Measurements from ENCODE around the gene ARL2BP. TPM values are rescaled to one million over a fixed set of nuclear protein-coding genes. Genes with fewer than 3 reads are reported as not detected.
A peak's percentile ranks its signal among the peaks of the same experiment; 100 is the strongest.

ARL2BP gene
- total and polyA plus RNA-seq, 12 donors: 33.4 to 57.9 (median 45.9) TPM

DNA sequence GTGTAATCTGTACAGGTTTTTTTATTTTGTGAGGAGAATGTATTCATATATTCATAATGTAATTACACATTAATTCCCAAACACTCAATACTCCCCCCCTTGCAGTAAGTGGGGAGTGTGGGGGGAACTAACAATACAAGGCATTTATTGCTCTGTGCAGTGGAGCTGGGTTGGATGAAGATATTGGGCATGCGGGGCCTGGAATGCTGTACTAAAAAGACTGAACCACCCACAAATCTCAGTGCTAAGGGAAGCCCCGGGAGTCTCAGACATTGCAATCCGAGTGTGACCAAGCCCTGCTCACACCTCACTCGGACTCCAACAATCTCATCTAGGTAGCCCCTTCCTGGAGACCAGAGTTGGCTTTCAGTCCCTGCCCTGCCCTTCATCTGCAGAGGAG is 33.4 kb downstream of the ARL2BP start:
- Histone ChIP-seq H3K27ac (no peak overlapping the region), H3K4me3 (no peak overlapping the region), H3K4me1 (peaks cover 0 to 31% (median 8%) of the 10 kb centered on the region in 9 donors), H3K9me3 (no peaks in the 10 kb centered on the region), H3K36me3 (no peaks in the 10 kb centered on the region), H3K27me3 (peaks cover 0 to 8% (median 1%) of the 10 kb centered on the region in 7 donors)
- 71 to 80% methylated on average over 4 of the region's 4 CpGs for WGBS, 2 donors
- intact Hi-C loops (cut with DNase I): no loop called here
- ATAC-seq (no peak), DNase-seq (no peak)
- TF ChIP-seq, protein P1, sequence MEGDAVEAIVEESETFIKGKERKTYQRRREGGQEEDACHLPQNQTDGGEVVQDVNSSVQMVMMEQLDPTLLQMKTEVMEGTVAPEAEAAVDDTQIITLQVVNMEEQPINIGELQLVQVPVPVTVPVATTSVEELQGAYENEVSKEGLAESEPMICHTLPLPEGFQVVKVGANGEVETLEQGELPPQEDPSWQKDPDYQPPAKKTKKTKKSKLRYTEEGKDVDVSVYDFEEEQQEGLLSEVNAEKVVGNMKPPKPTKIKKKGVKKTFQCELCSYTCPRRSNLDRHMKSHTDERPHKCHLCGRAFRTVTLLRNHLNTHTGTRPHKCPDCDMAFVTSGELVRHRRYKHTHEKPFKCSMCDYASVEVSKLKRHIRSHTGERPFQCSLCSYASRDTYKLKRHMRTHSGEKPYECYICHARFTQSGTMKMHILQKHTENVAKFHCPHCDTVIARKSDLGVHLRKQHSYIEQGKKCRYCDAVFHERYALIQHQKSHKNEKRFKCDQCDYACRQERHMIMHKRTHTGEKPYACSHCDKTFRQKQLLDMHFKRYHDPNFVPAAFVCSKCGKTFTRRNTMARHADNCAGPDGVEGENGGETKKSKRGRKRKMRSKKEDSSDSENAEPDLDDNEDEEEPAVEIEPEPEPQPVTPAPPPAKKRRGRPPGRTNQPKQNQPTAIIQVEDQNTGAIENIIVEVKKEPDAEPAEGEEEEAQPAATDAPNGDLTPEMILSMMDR (IDR thresholded peaks at IDR 0.05): no peak

DNA sequence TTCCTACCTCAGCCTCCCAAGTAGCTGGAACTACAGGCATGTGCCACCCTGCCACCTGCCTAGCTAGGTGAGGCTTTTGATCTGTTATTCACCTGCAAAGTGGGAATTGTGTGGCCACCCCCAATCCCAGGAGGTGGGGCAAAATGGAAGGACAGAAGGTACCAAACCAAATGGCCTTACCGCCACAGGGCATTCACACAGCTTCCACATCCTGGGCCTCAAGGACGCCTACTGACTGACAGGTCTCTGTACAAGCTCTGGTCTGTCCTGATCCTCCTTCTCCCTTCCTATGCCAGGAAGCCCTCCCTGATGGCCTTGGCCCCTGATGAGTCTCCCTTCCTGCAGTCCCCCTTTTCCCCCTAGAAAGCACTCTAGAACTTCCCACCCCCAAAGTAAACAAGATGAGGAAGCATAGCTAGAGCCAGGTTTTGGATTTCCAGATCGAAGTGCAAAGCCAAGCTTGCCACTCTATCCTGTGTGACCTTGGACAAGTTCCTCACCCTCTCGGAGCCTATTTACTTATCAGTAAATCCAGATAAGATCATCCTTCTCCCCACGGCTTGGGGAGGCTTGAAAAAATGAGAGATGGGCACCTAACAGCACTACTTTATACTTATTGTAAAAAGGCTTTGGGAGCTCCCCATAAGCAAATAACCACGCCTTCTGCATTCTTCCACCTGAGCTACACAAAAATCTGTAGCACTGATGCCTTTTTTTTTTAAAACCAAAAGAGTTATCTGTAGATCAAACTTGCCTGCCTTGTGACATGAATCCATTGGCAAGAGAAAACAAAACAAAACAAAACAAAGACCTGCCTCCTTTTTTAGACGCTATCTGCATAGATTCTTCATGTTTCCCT is 35.0 kb downstream of the ARL2BP start:
- 54 to 69% methylated on average over 7 of the region's 7 CpGs for WGBS, 2 donors
- intact Hi-C loops (cut with DNase I): loop anchor here in 2 of 10 donors (5.0 to 10.0 kb wide), 2 partner anchors 33 to 195 kb away; partner anchors contain the start of gene ARL2BP (in 1 of the 2)
- Histone ChIP-seq H3K4me1 (peaks cover 3 to 43% (median 20%) of the 10 kb centered on the region in 9 donors), H3K9me3 (no peaks in the 10 kb centered on the region), H3K27ac (no peak overlapping the region), H3K4me3 (no peak overlapping the region), H3K27me3 (peaks cover 0 to 23% (median 16%) of the 10 kb centered on the region in 7 donors), H3K36me3 (no peaks in the 10 kb centered on the region)
- ATAC-seq (no peak), DNase-seq (no peak)
- TF ChIP-seq, protein P1 (IDR thresholded peaks at IDR 0.05): no peak

DNA sequence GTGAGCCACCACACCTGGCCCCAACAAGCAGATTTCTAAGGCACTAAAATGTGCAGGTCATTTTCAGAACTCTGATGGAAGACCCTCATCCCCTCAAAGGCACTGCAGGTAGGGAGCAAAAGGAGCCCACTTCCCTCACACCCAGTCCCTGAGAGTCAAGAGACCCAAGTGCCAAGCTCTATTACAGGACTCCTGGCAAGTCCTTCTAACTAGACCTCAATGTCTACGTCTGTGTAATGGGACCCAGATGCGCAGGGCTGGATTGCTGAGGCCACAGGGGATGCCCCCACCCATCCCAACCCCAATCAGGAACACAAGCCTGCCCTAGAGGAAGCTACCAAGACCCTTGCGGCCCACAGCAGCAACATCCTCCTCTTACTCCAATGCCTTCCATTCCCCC is 36.7 kb downstream of the ARL2BP start:
- 92 to 93% methylated on average over 3 of the region's 3 CpGs for WGBS, 2 donors
- intact Hi-C loops (cut with DNase I): loop anchor here in 3 of 10 donors (1.0 to 10.0 kb wide), 3 partner anchors 34 to 197 kb away; partner anchors contain the start of gene ARL2BP (in 1 of the 3)
- no peak overlapping the region for H3K4me3 ChIP-seq
- no peak for ATAC-seq
- no peaks in the 10 kb centered on the region for H3K9me3 ChIP-seq
- H3K36me3 ChIP-seq: no peaks in the 10 kb centered on the region
- H3K4me1 ChIP-seq: peaks cover 3 to 28% (median 14%) of the 10 kb centered on the region in 9 donors
- no peak overlapping the region for H3K27ac ChIP-seq
- TF ChIP-seq, protein P1 (IDR thresholded peaks at IDR 0.05): no peak
- no peak for DNase-seq
- peaks cover 0 to 34% (median 17%) of the 10 kb centered on the region in 7 donors for H3K27me3 ChIP-seq

DNA sequence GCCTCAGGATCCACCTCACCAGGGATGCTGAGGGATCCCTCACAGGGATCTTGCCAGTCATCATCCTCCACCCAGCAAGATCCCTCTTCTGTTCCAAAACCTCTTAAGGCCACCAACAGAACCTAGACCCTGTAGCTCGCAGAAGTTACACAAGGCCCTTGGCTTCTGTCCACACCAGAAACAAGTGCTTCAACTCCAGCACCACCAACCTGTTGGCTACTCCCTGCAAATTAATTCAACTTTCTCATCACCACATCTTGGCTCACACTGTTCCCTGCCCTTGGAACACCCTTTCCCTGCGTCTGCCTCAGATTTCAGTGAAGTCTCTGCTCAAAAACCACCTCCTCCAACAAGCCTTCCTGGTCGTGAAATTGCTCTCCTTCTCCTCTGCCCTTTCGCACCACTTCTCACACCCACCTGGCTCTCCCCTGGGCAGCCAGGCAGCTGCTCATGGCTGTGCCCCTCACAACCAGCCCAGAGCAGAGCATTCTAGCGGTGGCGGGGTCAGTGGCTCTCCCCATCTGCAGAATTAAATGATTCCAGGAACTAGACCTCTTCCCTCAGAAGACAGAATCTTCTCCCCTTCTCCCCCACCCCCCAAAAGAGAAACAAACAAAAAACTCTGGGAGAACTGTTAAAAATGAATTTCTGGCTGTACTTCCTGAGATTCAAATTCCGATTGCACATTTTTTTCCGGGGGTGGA is 37.6 kb downstream of the ARL2BP start:
- intact Hi-C loops (cut with DNase I): loop anchor here in 3 of 10 donors (1.0 to 10.0 kb wide), 3 partner anchors 35 to 198 kb away; partner anchors contain the start of gene ARL2BP (in 1 of the 3)
- Histone ChIP-seq H3K27ac (no peak overlapping the region), H3K4me1 (peaks cover 3 to 20% (median 13%) of the 10 kb centered on the region in 9 donors), H3K4me3 (peak overlapping the region in 2 of 10 donors; percentile 19 to 63), H3K9me3 (no peaks in the 10 kb centered on the region), H3K27me3 (peaks cover 0 to 34% (median 17%) of the 10 kb centered on the region in 7 donors), H3K36me3 (no peaks in the 10 kb centered on the region)
- TF ChIP-seq, protein P1 (IDR thresholded peaks at IDR 0.05): no peak
- ATAC-seq (no peak), DNase-seq (no peak)
- 75 to 78% methylated on average over 8 of the region's 8 CpGs for WGBS, 2 donors

Measured in heart right ventricle (tissue), 16 donors.